Measurements from ENCODE around the gene MAGED2. TPM values are rescaled to one million over a fixed set of nuclear protein-coding genes. Genes with fewer than 3 reads are reported as not detected.

MAGED2 gene
- total and polyA plus RNA-seq, 8 donors, result 4.1 to 220 (median 80.1) TPM

GRCh38 chrX:54812306-54812705, 4.8 kb downstream of the MAGED2 start:
- intact Hi-C loops (cut with DNase I; ENCODE audit: low total_unique reads), result no loop called here
- no peak for DNase-seq
- Histone ChIP-seq H3K9me3 (no peaks in the 10 kb centered on the region), H3K4me1 (peaks cover 10 to 20% (median 18%) of the 10 kb centered on the region in 4 donors), H3K36me3 (peaks cover 22 to 68% (median 65%) of the 10 kb centered on the region in 4 donors), H3K27ac (no peak overlapping the region), H3K4me3 (no peak overlapping the region), H3K27me3 (no peaks in the 10 kb centered on the region)
- WGBS, 5 donors, result 71 to 97% (median 89%) methylated on average over 3 of the region's 3 CpGs
- no peak for TF ChIP-seq POLR2AphosphoS5 (IDR thresholded peaks at IDR 0.05)

GRCh38 chrX:54817220-54817820, 9.8 kb downstream of the MAGED2 start:
- peaks cover 0 to 6% (median 0%) of the 10 kb centered on the region in 3 donors for H3K27me3 ChIP-seq
- DNase-seq, result peak in 1 of 2 donors; percentile 14
- no peaks in the 10 kb centered on the region for H3K9me3 ChIP-seq
- no peak overlapping the region for H3K4me3 ChIP-seq
- no peaks in the 10 kb centered on the region for H3K4me1 ChIP-seq
- WGBS, 5 donors, result 62 to 83% (median 75%) methylated on average over 6 to 7 of the region's 7 CpGs
- peaks cover 13 to 43% (median 41%) of the 10 kb centered on the region in 4 donors for H3K36me3 ChIP-seq
- TF ChIP-seq EP300 (IDR thresholded peaks at IDR 0.05), result no peak
- TF ChIP-seq POLR2AphosphoS5 (IDR thresholded peaks at IDR 0.05), result no peak
- no peak for TF ChIP-seq CTCF (IDR thresholded peaks at IDR 0.05)
- TF ChIP-seq POLR2A (IDR thresholded peaks at IDR 0.05), result no peak
- H3K27ac ChIP-seq, result no peak overlapping the region
- intact Hi-C loops (cut with DNase I; ENCODE audit: low total_unique reads), result no loop called here

- H3K36me3 ChIP-seq, result peaks cover 12 to 34% (median 32%) of the 10 kb centered on the region in 4 donors
- no peaks in the 10 kb centered on the region for H3K9me3 ChIP-seq
- H3K27me3 ChIP-seq, result peaks cover 0 to 6% (median 0%) of the 10 kb centered on the region in 3 donors
- intact Hi-C loops (cut with DNase I; ENCODE audit: low total_unique reads), result no loop called here
- no peak for DNase-seq
- no peaks in the 10 kb centered on the region for H3K4me1 ChIP-seq
- WGBS, 5 donors, result 34 to 63% (median 49%) methylated on average over 5 of the region's 5 CpGs
- no peak for TF ChIP-seq CTCF (IDR thresholded peaks at IDR 0.05)
- no peak for TF ChIP-seq EP300 (IDR thresholded peaks at IDR 0.05)
- no peak for TF ChIP-seq POLR2AphosphoS5 (IDR thresholded peaks at IDR 0.05)
- no peak overlapping the region for H3K27ac ChIP-seq
- H3K4me3 ChIP-seq, result no peak overlapping the region
Measured at GRCh38 chrX:54818221-54818620, 10.7 kb downstream of the MAGED2 start.

GRCh38 chrX:54819201-54819600, 11.7 kb downstream of the MAGED2 start:
- no peak overlapping the region for H3K4me3 ChIP-seq
- no peak for DNase-seq
- 55 to 71% (median 64%) methylated on average over 4 to 8 of the region's 8 CpGs for WGBS, 5 donors
- H3K27me3 ChIP-seq, result peaks cover 0 to 6% (median 0%) of the 10 kb centered on the region in 3 donors
- H3K9me3 ChIP-seq, result no peaks in the 10 kb centered on the region
- peaks cover 4 to 24% (median 23%) of the 10 kb centered on the region in 4 donors for H3K36me3 ChIP-seq
- TF ChIP-seq EP300 (IDR thresholded peaks at IDR 0.05), result no peak
- TF ChIP-seq POLR2A (IDR thresholded peaks at IDR 0.05), result no peak
- no peak for TF ChIP-seq POLR2AphosphoS5 (IDR thresholded peaks at IDR 0.05)
- no peak for TF ChIP-seq CTCF (IDR thresholded peaks at IDR 0.05)
- no peak overlapping the region for H3K27ac ChIP-seq
- H3K4me1 ChIP-seq, result no peaks in the 10 kb centered on the region
- intact Hi-C loops (cut with DNase I; ENCODE audit: low total_unique reads), result no loop called here

- H3K4me3 ChIP-seq, result no peak overlapping the region
- H3K9me3 ChIP-seq, result no peaks in the 10 kb centered on the region
- 55 to 88% (median 80%) methylated on average over 2 to 7 of the region's 7 CpGs for WGBS, 5 donors
- peaks cover 0 to 6% (median 0%) of the 10 kb centered on the region in 3 donors for H3K27me3 ChIP-seq
- H3K4me1 ChIP-seq, result no peaks in the 10 kb centered on the region
- no peak for DNase-seq
- intact Hi-C loops (cut with DNase I; ENCODE audit: low total_unique reads), result no loop called here
- no peak overlapping the region for H3K27ac ChIP-seq
- peaks cover 0 to 9% (median 7%) of the 10 kb centered on the region in 4 donors for H3K36me3 ChIP-seq
- TF ChIP-seq POLR2A (IDR thresholded peaks at IDR 0.05) (no peak), POLR2AphosphoS5 (IDR thresholded peaks at IDR 0.05) (no peak), EP300 (IDR thresholded peaks at IDR 0.05) (no peak), CTCF (IDR thresholded peaks at IDR 0.05) (no peak)
Measured at GRCh38 chrX:54820737-54821136, 13.2 kb downstream of the MAGED2 start.
